SH-SY5Y (cell line): Measurements from ENCODE around the gene ZNF24.

ENCODE experiments used
- GATA2 ChIP-seq: IDR thresholded peaks from 2 replicates; pipeline ENCODE4 v1.6.1; 2011; ENCODE audit warnings: mild to moderate bottlenecking, low read depth, low read length
- GATA3 ChIP-seq: IDR thresholded peaks from 2 replicates; pipeline ENCODE4 v1.6.1; 2011; ENCODE audit warnings: low read depth, mild to moderate bottlenecking, low read length, moderate library complexity

DNA sequence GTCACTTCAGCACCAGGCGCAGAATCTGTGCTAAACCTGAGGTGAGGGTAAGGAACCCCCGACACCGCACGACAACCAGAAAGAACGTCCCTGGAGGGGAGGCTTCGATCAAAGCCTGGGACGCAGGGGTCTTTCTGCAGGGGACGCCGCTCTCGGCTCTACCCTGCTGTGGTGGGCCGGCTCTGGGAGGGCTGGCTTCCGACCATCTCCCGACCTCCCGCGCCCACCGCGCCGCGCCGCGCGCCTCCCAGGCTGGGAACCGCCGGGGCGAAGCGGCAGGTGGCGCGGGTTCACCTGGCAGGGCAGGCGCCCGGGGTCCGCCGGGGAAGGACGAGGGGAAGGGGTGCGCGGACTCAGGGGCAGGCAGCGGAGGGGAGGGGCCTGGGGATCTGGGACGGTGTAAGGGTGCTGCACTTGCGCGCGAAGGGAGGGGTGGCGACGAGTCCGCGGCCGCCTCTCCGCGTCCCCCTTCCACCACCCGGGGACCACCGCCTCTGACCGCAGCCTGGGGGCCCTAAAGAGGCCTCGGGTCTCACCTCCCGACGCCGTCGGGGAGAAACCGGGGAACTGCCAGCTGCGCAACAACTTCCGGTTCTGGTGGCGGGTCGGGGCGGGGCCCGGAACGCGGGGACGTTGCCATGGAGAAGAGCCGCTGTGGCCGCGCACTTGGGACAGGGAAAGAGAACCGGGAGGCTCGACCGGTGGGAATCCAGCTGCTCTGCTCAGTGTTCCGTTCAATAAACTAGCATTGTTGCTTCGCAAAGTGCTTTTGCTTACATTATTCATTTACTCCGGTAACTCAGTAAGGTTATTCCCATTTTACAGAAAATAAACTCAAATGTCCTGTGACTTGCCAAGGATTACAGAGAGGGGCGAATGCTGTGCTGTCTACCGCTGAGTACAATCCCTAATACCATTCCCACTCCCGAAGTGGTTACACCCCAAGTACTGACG, 32.8 kb upstream of the ZNF24 start, which contains the start of gene ZNF396:
- TF ChIP-seq GATA2 = no peak
- TF ChIP-seq GATA3 = no peak
